Epithelial cell of proximal tubule (primary cell): ENCODE measurements around the gene CHST12. TPM values are rescaled to one million over a fixed set of nuclear protein-coding genes. Genes with fewer than 3 reads are reported as not detected.

Source experiments
- DNase-seq: peaks from one replicate; pipeline ENCODE4 v3.0.0-alpha.2; 2011; ENCODE audit warnings: low read depth
- H3K4me3 ChIP-seq: 2 replicates; pipeline ENCODE4 v1.5.1; 2011; ENCODE audit warnings: low read depth, mild to moderate bottlenecking, low read length
- total RNA-seq: library from RNA; depleted of rRNA; stranded (reverse); fragments of >200 nt; gene quantifications from 2 replicates; pipeline ENCODE4 v1.2.3, GENCODE V29; 2015
- TF ChIP-seq, protein P1 (sequence below): conservative IDR thresholded peaks from 2 replicates; pipeline ENCODE4 v1.5.1; 2012; ENCODE audit warnings: low read depth, mild to moderate bottlenecking, low read length

CHST12 gene
- total RNA-seq, 1 donor from 2014 or later = 10.6 TPM

DNA sequence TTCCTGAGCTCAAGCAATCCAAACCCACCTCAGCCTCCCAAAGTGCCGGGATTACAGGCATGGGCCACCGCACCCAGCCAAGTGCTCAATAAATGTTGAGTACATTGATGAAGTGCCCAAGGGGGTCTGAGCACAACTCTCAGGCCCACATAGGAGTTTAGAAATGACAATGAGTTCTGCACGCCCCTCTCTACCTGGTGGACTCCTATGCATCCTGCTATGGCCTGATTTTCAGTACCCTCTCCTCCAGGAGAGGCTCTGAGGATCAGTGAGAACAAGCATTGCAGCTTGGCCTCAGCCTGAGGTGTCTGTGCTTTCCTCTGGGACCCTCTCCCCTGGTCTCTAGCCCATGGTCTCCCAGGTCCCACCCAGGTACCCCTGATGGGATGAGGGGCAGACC, 93.7 kb downstream of the CHST12 start:
- TF ChIP-seq, protein P1, sequence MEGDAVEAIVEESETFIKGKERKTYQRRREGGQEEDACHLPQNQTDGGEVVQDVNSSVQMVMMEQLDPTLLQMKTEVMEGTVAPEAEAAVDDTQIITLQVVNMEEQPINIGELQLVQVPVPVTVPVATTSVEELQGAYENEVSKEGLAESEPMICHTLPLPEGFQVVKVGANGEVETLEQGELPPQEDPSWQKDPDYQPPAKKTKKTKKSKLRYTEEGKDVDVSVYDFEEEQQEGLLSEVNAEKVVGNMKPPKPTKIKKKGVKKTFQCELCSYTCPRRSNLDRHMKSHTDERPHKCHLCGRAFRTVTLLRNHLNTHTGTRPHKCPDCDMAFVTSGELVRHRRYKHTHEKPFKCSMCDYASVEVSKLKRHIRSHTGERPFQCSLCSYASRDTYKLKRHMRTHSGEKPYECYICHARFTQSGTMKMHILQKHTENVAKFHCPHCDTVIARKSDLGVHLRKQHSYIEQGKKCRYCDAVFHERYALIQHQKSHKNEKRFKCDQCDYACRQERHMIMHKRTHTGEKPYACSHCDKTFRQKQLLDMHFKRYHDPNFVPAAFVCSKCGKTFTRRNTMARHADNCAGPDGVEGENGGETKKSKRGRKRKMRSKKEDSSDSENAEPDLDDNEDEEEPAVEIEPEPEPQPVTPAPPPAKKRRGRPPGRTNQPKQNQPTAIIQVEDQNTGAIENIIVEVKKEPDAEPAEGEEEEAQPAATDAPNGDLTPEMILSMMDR = no peak
- no peak overlapping the region for H3K4me3 ChIP-seq
- no peak for DNase-seq

DNA sequence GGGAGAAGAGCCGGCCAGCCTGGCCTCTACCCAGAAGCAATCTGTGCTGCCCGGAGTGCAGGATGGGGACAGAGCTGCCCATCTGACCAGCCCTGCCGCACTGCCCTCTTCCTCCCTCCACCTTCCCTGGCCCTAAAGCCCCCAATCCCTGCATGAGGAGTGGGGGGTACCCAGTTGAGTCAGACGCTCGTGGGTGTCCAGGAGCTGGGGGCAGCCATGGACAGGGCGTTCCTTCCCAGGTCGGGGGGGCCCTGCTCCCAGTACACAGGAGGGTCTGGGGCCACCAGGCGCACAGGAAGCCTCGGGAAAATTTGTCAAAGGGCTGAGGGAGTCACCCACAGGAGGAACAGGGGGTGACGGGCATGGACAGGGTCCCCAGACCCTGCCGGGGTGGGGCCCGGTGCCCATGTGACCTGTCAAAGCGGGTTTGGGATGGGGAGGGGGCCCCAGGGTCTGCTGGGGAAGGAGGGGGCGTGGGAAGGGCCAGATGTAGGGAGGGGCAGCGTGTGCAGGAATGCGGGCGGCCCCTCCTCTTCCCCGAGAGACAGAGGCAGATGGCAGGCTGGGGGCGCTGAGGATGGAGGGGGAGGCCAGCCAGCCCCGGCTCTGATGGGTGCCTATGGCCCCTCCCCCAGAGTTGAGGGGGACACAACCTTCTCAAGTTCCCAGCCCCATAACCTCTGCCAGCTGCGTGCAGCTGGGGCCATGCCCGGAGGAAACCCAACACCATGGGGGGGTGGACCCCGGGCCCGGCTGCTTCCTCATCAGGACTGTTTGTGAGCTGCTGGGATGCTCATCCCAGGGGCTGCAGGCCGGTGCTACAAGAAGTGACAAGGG, 94.3 kb downstream of the CHST12 start:
- no peak overlapping the region for H3K4me3 ChIP-seq
- TF ChIP-seq, protein P1 = no peak
- no peak for DNase-seq

Other genes starting within 250 kb of the CHST12 start
- gene MAD1L1, start 170.7 kb upstream of the CHST12 start, total RNA-seq = 73.8 and 83.4 TPM in 2 replicates
- 26.1 and 35.7 TPM in 2 replicates for gene MRM2, start 161.4 kb upstream of the CHST12 start, total RNA-seq
- 39.1 and 65.9 TPM in 2 replicates for gene NUDT1, start 161.4 kb upstream of the CHST12 start, total RNA-seq
- gene SNX8, start 89.2 kb upstream of the CHST12 start, total RNA-seq = 9.0 and 36.4 TPM in 2 replicates
- gene EIF3B, start 48.8 kb upstream of the CHST12 start, total RNA-seq = 161 and 244 TPM in 2 replicates
- not detected in 2 replicates for gene GRIFIN, start 72.8 kb downstream of the CHST12 start, total RNA-seq
- gene LFNG, start 116.2 kb downstream of the CHST12 start, total RNA-seq = 32.1 and 37.0 TPM in 2 replicates
- gene BRAT1, start 151.9 kb downstream of the CHST12 start, total RNA-seq = 53.0 and 68.9 TPM in 2 replicates
- gene IQCE, start 155.4 kb downstream of the CHST12 start, total RNA-seq = 8.7 and 25.0 TPM in 2 replicates
- 93.3 and 97.6 TPM in 2 replicates for gene TTYH3, start 228.4 kb downstream of the CHST12 start, total RNA-seq